MM.1S (cell line): Measurements from ENCODE around the gene DYNLRB1.

ENCODE experiments used
- EZH2 ChIP-seq: fragments of 300-600 bp; sonication (generic); optimal IDR thresholded peaks from 2 replicates; pipeline ENCODE3; 2017; ENCODE audit warnings: low read depth, mild to moderate bottlenecking, antibody characterized with exemption, low read length, mixed read lengths
- TF ChIP-seq, protein P1 (sequence below): fragments of 300-600 bp; sonication (generic); IDR thresholded peaks from 2 replicates; pipeline ENCODE4 v1.5.1; 2016; ENCODE audit warnings: antibody characterized with exemption, low read length, mixed read lengths

DNA sequence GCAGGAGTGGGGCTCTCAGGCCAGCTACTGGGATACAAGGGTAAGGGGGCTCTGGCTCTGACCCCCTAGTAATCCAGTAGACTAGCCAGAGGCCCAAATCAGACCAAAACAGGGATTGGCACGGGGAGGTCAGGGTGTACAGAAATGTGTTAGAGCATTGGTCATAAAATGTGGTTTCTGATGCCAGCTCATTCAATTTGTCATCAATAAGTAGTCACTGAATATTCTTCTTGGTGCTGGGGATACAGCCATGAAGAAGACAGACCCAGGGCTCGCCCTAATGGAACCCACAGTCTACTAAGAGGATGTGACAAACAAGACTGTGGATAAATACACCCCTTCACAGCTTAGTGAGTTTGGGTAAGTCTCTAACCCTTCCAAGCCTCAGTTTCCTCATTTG, 53.4 kb downstream of the DYNLRB1 start:
- TF ChIP-seq, protein P1, sequence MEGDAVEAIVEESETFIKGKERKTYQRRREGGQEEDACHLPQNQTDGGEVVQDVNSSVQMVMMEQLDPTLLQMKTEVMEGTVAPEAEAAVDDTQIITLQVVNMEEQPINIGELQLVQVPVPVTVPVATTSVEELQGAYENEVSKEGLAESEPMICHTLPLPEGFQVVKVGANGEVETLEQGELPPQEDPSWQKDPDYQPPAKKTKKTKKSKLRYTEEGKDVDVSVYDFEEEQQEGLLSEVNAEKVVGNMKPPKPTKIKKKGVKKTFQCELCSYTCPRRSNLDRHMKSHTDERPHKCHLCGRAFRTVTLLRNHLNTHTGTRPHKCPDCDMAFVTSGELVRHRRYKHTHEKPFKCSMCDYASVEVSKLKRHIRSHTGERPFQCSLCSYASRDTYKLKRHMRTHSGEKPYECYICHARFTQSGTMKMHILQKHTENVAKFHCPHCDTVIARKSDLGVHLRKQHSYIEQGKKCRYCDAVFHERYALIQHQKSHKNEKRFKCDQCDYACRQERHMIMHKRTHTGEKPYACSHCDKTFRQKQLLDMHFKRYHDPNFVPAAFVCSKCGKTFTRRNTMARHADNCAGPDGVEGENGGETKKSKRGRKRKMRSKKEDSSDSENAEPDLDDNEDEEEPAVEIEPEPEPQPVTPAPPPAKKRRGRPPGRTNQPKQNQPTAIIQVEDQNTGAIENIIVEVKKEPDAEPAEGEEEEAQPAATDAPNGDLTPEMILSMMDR, result no peak
- TF ChIP-seq EZH2, result no peak
